Left renal pelvis (tissue), 4 donors: ENCODE results near the gene ITGB1BP1. TPM values are rescaled to one million over a fixed set of nuclear protein-coding genes. Genes with fewer than 3 reads are reported as not detected.

Source experiments
- DNase-seq, 4 donors: peaks; one replicate each; pipeline ENCODE4 v3.0.0-alpha.2; 2013; ENCODE audit warnings: low read depth in 4 of 4, low spot score in 3 of 4
- polyA plus RNA-seq, 4 donors: library from polyadenylated mRNA; unstranded; fragments of 120-200 nt; gene quantifications; one replicate each; pipeline ENCODE4 v1.2.1, GENCODE V29; 2013; ENCODE audit not compliant: insufficient read length in 4 of 4

The ITGB1BP1 gene
- polyA plus RNA-seq, 4 donors = 73.6 to 154 (median 86.0) TPM

DNA sequence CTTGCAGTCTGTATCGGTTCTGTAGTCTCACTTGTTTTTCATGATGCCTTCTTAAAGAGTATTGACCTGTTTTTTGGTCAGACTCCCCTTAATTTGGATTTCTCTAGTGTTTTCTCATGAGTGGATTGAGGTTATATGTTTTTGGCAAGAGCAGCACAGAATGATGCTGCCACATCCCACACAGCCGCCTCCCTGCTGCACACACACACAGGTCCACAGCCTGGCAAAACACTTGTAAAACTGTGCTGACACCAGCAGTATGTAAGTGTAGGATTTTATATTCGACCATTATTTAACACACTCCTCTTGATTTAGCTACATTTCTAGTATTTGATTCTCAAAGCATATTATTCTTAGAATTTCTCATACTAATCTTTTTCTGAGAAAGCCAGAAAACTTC is 68.1 kb downstream of the ITGB1BP1 start:
- DNase-seq = no peak

DNA sequence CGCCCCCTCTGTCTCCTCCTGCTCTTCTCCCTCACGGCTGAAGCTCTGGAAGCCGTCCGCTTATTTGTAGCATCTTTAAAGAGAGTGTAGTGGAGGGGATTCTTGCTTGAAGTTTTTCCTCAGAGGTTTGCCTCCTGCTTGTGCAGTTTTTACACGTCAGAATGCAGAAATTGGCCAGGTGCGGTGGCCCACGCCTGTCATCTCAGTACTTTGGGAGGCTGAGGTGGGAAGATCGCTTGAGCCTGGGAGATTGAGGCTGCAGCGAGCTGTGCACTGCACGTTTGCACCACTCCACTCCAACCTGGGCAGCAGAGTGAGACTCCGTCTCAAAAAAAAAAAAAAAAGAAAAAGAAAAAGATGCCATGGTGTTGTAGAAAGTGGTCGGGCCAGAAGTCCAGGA is 69.0 kb downstream of the ITGB1BP1 start:
- DNase-seq = no peak

Other genes starting within 250 kb of the ITGB1BP1 start
- gene ASAP2, start 216.7 kb downstream of the ITGB1BP1 start, polyA plus RNA-seq = 10 to 100 TPM; 31.7 to 66.1 (median 54.9) TPM
- 10 to 100 TPM; 32.7 to 63.4 (median 55.3) TPM for gene CPSF3, start 126 bp upstream of the ITGB1BP1 start, polyA plus RNA-seq
- 10 to 100 TPM; 42.8 to 52.1 (median 46.2) TPM for gene IAH1, start 51.0 kb upstream of the ITGB1BP1 start, polyA plus RNA-seq
- gene ADAM17, start 132.3 kb upstream of the ITGB1BP1 start, polyA plus RNA-seq = 10 to 100 TPM; 30.7 to 46.5 (median 42.5) TPM
- 100 to 1,000 TPM; 377 to 550 (median 460) TPM for gene YWHAQ, start 207.5 kb upstream of the ITGB1BP1 start, polyA plus RNA-seq